GM18867 (cell line): ENCODE data around the gene MYD88.

ENCODE experiments used
- ATAC-seq: cut with Tn5 transposase; IDR thresholded peaks from one replicate; pipeline ENCODE4 v1.9.1; 2021; ENCODE audit warnings: mild to moderate bottlenecking, moderate library complexity; ENCODE audit not compliant: unreplicated experiment

MYD88 gene

GRCh38 chr3:38111696-38112377 lies 26.6 kb upstream of the MYD88 start:
- ATAC-seq: no peak

DNA sequence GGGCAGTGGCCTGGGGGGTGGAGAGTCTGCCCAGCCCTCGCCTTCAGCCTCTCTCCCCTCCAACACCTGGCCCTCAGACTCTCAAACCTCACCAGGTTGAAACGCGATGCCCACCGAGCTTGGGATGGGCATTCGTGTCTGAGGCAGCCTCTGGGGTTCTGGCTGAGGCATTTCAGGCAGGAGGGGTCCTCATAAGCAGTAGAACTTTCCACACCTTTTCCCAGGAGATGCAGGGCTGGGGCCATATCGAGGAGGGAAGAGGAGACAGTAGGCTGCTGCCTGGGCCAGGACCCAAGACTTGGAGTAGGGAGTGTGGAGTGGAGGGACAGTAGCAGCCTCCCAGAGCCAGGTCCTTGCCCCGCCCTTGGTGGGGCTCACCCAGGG lies 26.1 kb upstream of the MYD88 start:
- no peak for ATAC-seq

DNA sequence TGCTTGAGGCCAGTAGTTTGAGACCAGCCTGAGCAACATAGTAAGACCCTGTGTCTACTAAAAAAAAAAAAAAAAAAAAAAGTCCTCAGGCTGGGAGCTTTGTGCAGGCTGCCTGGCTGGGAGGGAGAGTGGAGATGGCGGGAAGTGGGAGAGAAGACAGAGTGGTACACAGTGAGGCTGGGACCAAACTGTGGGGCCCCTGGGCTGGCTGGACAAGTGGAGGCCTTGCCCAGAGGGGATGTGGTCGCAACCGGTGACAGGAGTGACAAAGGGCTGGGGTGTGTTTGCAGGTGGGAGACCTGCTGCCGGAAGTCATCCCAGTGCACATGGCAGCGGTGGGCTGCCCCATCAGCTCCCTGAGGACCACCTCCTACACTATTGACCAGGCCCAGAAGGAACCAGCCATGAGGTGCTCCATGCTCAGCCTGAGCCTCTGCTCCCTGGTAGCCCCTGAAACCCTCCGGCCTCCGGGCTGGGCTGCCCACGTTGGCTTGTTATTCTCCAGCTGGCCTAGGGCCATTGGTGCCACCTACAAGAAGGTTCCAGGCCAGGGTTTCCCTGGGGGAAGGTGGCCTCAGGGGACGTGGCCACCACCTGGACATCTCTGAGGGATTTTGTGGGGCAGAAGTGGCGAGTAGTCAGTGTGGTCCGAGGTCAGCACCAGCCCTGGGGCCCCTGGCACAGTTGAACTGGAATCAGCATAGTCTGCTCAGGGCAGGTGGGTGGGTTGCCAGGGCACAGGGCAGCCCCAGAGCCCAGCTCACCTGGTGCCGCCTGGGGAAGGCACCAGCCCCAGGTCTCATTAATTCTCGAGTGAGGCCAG lies 24.2 kb upstream of the MYD88 start:
- no peak for ATAC-seq

GRCh38 chr3:38114875-38115644 lies 23.4 kb upstream of the MYD88 start:
- no peak for ATAC-seq

DNA sequence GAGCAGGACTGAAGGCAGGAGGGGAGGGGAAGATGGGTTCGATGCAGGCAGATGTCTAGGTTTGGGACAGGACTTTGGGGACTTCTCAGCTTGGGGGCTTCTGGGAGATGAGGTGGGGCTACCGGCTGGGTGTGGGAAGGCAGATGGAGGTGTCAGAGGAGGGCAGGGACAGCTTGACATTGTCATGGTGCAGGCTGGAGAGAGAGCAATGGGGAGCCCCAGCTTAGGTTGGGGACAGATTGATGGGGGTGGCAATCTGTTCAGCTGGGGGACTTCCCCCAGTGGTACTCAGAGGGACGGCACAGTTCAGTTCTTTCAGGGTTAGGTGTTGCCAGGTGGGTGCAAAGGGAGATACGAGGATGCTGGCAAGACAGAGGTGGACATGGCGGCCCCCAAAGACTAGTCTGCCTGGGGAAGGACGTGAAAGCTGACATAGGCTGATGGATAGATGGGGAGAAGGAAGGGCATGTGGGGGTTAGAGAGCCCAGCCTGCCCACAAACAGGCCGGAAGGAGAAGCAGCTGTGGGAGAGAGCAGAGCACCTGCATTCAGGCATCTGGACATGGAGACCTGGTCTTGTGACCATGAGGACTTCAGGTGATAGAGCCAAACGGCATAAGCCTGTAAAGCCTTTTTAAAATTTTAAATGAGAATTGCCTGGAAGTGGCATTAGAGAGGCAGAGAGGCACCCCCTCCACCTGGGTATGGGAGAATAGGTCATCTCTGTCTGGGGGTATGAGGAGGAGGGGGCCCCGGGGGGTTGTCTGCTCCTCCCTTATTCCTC lies 22.6 kb upstream of the MYD88 start:
- ATAC-seq: no peak

DNA sequence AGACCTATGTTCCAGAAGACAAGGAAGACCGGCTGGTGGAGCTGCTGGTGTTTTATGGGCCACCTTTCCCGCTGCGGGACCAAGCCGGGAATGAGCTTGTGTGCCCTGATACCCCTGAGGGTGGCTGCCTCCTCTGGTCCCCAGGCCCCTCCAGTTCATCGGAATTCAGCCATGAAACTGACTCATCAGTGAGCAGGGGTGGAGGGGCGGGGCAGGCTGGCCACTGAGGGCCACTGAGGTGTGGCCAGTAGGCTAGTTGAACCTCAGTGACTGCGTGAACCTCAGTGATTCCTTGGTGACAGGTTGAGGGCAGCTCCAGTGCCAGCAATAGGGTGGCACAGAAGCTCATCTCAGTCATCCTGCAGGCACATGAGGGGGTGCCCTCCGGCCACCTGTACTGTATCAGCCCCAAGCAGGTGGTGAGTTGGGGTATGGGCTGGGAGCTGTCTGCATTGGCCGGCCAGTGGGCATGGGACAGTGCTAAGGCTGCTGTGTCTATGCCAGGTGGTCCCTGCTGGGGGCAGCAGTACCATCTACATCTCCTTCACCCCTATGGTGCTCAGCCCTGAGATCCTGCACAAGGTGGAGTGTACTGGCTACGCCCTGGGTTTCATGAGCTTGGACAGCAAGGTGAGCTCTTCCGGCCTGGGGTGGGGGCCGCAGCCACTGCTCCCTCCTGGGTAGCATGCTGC lies 21.8 kb upstream of the MYD88 start:
- no peak for ATAC-seq

- ATAC-seq: no peak
Measured at GRCh38 chr3:38117163-38117716, 21.2 kb upstream of the MYD88 start.

GRCh38 chr3:38117748-38118420 lies 20.6 kb upstream of the MYD88 start:
- peak; percentile 85 for ATAC-seq

- no peak for ATAC-seq
Measured at GRCh38 chr3:38118421-38119247, 19.8 kb upstream of the MYD88 start.

DNA sequence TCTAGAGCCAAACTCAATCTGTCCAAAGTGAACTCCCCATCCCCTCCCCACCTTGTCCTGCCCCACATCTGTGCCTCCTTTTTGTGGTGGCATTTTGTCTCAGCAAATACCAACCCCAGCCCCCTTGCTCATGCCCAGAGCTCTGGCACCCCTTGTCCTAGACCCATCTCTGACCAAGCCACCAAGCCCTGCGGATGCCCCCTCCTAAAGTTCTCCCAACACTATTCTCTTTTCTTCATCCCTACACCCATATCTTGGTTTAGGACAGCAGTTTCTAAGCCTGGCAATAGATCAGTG lies 19.3 kb upstream of the MYD88 start:
- ATAC-seq: no peak

DNA sequence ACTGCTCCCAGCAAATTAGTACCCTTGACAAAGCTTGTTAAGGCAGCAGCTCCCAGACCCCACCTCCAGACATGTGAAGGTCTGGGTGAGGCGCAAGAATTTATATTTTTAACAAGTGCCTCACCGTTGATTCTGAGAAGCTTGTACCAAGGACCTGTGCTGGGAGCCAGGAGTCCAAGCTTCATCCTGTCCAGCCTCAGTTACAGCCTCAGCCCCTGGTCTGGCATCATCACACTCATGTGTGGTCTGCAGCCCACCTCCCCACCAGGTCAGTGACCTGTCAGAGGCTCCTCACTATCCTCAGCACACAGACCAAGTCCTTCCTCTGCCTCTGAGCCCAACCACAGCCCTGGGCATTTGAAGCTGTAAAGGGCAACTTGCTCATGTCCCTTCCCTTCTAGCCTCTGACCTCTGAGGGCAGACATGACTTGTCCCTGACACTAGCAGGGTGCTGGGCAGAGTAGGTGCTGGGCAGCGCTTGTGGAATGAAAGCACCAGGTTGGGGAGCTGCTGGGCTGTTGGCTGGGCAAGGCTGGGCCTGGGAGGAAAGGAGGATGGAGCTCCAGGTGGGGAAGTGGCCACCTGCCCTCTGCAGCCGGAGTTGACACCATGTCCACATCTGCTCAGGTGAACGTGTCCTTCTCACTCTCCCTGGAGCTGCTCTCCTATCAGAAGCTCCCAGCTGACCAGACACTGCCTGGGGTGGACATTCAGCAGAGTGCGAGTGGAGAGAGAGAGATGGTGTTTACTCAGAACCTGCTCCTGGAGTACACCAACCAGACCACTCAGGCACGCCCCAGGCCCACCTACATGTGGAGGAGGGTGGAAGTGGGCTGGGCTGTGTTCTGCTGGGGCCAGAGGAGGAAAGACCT lies 18.4 kb upstream of the MYD88 start:
- no peak for ATAC-seq

DNA sequence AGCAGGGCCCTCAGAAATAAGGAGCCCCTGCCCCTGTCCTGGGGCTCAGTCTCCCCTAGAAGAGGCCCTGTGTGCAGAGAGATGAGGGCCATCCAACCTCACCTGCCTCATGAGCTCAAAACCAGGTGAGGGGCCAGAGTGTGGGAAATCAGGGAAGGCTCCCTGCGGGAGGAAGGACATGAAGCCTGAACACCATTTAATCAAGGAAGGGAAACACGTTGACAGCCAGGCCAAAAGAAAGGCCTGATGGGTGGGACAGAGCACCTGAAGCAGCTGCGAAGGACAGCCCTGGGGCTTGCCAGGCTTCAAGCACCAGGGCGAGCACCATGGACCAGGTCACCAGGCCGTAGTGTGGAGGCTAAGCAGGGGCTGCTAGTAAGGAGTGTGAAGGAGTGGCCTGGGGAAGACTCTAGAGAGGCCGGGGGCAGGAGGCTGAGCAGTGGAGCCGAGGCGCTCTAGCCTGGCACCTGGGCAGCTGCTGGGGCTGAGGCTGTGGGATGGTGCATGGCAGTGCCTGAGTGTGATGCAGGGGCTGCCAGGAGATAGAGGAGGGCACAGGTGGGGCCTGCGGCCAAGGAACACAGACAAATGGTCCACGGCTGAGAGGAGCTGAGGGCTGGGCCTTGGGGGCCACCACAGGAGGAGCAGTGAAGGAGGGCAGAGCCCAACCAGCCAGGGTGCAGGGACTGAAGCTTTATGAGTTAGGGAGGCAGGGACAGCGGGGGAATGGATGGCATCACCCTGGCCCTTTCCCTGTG lies 17.6 kb upstream of the MYD88 start:
- no peak for ATAC-seq

DNA sequence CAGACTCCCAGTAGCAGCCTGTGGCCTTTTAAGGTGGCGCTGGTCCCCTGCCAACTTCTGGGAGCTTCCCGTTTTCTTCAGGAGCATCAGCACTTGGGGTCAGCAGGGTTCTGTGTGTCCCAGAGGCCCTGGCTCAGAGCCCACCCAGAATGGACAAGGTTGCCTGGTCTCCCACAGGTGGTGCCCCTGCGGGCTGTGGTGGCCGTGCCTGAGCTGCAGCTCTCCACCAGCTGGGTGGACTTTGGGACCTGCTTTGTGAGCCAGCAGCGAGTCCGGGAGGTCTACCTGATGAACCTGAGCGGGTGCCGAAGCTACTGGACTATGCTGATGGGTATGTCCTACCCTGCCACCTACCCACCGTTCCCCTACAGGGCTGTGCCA lies 17.0 kb upstream of the MYD88 start:
- no peak for ATAC-seq

DNA sequence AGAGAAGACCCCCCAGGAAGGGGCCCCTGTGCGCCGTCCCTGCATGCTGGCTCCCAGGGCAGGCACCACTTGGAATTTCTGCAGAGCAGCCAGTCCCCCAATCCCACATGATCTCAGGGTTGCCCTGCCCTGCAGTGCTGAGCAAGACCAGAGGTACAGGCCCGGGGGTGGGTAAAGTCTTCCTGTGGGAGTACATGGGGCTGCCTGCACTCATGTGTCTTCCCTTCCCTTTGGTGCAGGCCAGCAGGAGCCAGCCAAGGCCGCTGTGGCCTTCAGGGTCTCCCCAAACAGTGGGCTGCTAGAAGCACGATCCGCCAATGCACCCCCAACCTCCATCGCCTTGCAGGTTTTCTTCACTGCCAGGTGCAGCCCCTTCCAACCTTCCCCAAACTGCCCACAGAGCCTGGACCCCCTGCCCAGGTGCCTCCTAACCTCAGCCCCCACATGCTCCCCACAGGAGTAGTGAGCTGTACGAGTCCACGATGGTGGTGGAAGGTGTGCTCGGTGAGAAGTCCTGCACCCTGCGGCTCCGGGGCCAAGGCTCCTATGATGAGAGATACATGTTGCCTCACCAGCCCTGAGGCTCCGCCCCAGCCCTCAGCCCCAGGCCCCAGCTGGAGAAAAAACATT lies 16.5 kb upstream of the MYD88 start:
- ATAC-seq: no peak

DNA sequence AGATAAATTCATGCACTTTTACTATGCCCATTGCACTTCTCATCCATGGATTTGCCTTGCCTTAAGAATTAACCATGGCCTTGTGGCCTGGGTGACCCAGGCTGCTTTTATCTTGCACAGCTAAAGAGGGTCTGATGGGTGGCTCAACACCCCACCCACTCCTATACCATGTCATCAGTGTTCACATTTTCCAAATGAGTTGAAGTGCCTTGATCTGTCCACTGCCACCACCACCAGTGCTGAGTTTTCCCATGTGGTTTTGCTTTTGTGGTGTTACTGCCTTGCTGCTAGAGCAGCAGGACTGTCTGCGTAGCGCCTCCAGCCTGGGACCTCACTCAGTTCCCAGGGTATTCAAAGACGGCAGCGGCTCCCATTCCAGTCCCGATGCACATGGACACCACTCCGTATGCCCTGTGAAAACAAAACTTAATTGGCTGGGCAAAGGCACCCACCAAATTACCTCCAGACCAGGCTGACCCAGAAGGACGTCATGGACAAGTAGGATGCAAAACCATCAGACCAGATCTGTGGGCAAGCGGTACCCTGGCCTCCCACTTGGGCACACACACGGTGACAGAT lies 15.7 kb upstream of the MYD88 start:
- no peak for ATAC-seq

GRCh38 chr3:38124324-38125122 lies 13.9 kb upstream of the MYD88 start:
- ATAC-seq: no peak
